HG02981 (cell line): Measurements from ENCODE around the gene TMEM45A.
"Not testable (repeated sequence)": the region's sequence is repeated elsewhere in the genome, so short reads cannot be mapped to it uniquely, and the experiment has no call there.

Experiments used
- ATAC-seq: cut with Tn5 transposase; IDR thresholded peaks from one replicate; pipeline ENCODE4 v1.9.1; 2021; ENCODE audit warnings: mild to moderate bottlenecking, moderate library complexity; ENCODE audit not compliant: unreplicated experiment

Gene TMEM45A

DNA sequence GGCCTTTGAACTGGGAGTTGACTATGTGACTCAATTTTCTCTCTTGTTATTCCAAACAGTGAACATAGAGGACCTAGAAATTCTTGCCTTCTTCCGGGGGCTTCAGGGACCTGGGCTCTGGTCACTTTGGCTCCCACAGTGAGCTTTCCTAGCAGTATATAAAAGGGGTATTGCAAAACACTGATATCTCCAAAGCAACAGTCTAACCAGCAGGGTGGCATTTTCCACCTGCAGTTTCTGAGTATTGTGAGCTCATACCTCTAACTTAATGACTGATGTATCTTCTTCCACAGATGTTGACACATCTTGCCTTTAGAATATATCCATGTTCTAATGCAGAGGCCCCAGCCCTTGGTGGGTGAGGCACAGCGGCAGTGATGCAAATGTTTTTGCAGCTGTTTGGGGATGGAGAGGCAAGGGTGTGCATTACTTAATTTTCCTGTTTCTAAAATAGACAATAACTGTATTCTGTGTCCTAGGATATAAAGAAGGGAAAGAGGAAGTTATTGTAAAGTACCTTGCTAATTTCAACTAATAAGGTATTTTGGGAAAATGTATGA lies 71.3 kb downstream of the TMEM45A start:
- no peak for ATAC-seq

DNA sequence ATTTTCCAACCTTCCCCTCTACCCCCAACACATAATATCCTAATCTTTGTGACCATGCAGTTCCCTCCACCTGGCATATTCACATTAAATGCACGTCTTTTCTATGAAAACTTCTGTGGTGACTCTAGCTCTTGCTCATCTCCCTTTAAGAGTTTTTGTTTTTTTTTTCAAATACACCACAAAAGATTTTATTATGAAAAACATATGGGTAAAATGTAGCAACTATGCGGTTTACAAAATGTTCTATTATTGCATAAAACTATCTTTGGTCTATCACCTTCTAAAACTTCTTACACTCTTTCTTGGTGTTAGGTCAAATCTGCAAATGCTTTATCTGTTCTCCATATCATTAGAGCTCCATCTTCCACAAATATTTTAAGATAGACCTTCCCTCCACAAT lies 78.4 kb downstream of the TMEM45A start:
- ATAC-seq: no peak

DNA sequence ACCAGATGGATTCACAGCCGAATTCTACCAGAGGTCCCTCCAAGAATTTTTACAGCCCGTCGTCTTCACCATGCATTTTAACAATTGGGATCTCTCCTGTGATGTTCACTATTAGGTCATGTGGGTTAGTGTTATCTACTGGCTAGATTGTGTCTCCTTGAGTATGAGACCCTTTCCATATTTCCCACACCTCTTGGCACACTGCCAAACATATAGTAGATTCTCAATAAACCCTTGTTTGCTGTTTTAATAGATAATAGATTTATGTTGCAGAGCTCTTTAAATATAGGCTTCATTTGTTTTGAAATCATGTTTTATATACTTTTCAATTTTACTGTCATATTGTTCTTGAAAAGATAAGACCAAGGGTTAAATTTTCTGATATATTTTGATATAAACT lies 82.1 kb downstream of the TMEM45A start:
- no peak for ATAC-seq

DNA sequence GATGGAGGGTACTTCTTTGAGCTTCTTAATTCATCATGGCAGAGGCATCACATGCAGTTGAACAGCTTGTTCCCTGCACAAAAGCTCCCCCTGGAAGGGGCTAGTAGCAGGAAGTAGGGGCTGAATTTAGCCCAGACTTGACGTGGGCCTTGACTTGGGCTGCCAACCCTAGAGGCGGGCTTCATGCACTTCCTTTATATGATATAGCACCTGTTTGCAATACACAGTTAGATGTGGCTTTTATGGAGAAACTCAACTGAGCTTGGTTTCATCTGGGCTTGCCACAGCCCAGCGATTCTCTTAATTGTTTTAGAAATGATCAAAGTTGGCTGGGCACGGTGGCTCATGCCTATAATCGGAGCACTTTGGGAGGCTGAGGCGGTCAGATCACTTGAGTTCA lies 83.3 kb downstream of the TMEM45A start:
- ATAC-seq: no peak

DNA sequence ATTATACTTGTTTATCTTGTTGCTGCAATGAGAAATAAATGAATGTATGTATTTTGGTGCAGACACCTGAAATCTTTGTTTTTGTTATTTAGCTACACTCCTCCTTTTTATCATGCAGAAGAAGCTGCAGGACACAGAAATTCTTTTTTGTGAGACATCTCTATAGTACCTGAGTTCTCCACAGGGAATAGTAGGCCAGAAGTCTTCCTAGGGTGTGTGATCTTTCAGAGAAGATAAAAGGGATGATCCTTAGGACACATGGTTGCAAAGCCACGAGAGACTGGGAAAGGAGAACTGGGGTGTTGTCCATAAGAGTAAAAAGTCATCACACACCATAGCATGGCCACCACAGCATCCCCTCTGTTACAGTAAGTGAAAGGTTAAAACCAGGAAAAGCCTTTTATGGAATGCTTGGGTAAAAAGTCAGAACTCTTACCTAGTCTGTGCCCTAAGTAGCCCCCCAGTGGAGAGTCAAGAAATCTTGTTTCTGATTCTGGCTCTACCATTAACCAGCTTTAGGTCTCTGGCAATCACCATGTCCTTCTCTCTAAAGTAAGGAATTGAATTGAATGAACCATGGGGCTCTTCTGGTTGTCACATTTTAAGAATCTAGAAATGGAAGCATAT lies 85.1 kb downstream of the TMEM45A start:
- no peak for ATAC-seq

DNA sequence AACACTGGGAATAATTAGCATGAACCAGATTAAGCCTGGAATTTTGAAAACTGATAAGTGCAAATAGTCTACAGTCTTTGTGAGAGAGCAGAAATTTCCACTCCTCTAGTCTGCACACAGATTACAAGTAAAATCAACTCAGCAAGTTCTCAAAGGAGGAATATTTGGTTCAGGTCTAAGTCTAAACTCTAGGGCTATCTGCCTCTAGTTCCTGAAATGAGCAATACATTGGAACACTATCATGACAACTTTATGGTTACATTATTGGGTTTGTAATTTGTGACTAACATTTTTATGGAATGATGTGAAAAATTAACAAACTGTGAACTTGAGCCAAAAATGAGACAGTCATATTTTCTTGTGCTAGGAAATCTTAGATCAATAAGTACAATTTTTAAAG lies 86.2 kb downstream of the TMEM45A start:
- ATAC-seq: no peak

DNA sequence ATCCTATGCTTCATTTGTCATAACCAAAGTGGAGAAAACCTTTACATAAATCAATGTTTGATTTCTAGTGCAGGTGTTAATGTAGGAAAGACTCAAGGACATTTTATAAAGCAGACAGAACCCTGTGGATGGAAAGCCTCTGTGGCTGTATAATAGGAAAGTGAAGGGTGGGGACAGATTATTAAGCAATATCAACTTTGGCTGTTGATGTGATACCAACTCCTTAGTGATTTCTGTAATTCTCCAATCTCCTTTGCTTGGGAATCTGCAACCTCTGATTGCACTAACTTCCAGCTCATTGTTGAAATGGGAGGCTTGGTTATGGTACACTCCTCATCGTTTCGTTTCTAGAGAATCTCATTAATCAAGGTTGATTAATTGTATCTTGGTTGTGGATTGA lies 87.7 kb downstream of the TMEM45A start:
- no peak for ATAC-seq

DNA sequence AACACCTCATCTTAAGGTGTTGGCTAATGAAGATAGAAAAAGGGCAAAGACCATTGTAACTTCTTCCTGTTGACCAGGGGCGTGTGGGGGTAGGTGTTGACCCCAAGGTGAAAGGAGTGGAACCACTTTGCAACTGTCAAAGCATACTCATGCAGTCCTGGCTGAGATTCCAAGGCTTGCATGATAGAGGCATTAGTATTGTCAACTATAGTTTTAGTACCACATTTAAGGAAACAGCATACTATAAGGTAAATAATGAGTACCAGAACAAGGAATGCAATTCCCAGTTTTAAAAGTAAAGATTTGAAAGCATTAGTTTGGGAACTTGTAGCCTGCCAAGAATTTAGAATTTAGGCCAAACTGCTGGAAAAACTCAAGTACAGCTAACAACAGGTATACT lies 89.2 kb downstream of the TMEM45A start:
- ATAC-seq: no peak

DNA sequence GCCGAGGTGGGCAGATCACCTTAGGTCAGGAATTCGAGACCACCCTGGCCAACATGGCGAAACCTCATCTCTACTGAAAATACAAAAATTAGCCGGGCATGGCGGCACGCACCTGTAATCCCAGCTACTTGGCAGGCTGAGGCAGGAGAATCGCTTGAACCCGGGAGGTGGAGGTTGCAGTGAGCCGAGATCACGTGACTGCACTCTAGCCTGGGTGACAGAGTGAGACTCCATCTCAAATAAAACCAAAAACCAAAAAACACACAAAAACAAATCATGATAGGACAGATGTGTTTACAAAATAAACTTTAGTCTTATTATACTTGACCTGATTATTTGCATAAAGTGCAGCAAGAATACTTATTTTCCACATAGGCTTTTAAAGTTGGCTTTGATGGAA lies 89.7 kb downstream of the TMEM45A start:
- ATAC-seq: not testable (repeated sequence)

DNA sequence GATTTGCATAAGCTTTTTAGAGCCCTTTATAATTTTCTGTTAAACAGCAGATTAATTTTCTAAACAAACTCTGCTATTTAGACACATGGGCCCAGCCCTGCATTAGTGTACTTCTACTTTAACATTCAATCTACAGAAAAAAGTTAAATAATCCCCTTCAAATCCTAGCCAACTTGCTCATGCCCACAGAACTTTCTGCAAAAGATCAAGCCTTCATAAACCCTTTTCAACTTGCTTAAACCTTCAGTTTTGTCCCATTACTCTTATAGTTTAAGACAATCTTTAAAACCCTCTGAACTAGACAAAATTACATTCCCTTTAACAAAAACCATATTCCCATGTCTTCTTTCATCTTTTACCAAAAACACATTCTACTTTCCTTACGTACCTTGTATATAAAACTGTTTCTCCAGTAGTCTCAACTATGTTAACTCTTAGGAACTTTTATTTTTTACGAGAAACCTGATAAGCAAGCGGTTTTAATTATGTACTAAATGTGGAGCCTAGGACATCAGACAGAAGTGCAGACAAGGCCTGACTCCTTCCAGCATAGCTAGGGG lies 91.8 kb downstream of the TMEM45A start:
- ATAC-seq: no peak

DNA sequence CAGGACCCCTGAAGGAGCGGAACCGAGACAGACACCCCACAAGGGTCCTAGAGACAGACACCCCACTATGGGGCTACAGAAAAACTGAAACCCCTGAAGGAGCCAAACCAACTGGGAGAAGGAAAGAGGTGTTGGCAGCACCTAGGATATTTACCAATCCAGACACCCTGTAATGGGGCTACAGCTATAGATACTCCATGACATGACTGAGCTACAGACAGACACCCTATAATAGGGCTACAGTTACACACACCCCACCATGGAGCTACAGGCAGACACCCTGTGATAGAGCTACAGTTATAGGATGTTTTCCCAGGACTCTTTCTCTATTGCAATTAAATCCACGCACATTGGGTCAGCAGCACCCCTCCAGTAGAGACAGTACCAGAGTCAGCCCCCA lies 94.4 kb downstream of the TMEM45A start:
- ATAC-seq: no peak

DNA sequence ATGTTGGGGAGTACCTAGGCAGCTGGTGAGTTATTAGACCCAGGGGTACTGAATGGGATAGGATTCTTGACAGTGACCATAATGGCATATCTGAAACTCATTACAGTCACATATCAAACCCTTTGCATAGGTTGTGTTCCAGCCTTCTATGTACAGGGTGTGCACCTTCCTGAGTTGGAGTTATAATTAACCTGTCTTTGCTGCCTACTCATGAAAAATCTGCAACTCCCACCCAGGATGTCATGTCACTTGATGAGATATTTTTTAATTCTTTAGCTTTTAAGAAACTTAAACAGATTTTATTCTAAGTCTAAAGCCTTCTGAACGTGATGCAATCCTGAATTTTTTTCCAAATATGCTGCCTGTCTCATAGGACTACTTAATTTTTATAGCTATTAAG lies 95.8 kb downstream of the TMEM45A start:
- ATAC-seq: no peak

DNA sequence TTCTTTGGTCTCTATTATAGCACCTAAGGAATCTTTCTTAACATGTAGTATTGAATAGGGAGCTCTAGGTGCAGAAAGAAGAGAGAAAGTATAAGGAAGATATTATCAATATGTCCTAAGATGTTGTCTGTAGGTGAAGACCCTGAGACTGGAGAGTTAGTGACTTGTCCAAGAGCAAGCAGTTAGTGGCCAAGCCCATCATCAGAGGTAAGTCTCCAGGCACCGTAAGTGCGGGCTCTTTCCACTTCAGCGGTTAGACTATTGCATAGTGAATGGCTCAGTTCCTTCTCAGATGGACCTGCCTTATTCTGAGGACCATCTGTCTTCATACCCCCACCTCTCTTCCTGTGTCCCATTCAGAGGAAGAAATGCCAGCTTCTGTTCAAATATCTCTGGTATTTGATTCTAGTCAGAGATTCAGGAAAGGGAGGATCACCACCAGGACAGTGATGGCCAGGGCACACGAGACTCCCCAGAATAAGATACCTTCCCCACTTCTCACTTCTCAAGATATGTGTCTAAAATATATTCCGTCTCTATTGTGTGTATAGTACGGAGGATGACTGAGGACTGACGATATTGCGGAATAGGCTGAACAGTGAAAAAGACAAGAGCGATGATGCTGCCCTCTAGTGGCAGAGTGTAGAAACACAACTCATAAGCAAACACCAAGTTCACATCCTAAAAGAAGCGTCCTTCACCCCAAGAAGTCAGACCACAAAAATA lies 97.9 kb downstream of the TMEM45A start:
- ATAC-seq: peak; percentile 84

DNA sequence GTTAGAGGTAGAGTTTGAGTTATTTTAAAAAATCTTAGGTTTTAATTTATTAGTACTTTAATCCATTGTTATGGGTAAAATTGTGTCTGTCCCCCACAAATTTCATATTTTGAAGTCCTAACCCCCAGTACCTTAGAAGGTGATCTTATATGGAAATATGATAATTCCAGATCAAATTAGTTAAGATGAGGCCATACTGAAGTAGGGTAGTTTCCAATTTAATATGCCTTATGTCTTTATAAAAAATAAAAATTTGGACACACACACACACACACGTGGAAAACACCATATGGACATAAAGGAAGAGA lies 98.4 kb downstream of the TMEM45A start:
- no peak for ATAC-seq

DNA sequence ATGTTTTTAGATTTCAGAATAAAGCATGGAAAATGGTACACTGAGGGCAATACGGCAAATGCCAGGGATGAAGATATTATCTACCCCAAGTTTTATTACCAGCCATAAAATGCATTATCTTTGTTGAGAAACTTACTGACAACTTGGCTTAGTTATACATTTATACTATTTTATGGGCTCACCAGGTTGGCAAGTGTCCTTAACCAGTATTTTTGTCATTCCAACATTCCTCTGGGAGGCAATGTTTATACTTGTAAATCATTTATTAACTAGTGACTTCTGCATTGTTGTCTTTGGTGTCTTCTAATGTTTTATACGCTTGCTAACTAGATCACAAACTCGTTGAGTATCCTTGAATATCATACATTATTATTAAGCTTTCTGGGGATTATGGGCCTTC lies 99.0 kb downstream of the TMEM45A start:
- ATAC-seq: no peak

DNA sequence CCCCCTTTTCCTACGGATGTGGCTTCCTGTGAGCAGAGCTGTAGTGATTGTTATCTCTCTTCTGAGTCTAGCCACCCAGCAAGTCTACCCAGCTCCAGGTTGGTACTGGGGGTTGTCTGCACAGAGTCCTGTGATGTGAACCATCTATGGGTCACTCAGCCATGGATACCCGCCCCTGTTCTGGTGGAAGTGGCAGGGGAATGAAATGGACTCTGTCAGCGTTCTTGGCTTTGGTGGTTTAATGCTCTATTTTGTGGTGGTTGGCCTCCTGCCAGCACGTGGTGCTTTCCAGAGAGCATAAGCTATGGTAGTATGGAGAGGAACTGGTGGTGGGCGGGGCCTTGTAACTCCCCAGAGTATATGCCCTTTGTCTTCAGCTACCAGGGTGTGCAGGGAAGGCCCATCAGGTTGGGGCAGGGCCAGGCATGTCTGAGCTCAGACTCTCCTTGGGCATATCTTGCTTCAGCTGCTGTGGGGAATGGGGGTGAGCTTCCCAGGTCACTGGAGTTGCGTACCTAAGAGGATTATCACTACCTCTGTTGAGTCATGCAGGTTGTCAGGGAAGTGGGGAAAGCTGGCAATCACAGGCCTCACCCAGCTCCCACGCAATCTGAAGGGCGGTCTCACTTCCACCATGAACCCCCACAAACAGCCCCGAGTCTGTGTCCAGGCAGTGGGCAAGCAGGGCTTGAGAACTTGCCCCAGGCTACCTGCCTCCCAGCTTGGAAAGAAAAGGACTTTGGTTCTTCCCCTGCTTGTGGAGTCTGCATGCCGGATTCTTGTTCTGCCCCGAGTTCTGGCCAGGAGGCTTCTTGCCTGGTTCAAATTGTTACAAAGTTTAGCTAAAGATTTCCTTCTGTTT lies 108.0 kb downstream of the TMEM45A start:
- no peak for ATAC-seq

DNA sequence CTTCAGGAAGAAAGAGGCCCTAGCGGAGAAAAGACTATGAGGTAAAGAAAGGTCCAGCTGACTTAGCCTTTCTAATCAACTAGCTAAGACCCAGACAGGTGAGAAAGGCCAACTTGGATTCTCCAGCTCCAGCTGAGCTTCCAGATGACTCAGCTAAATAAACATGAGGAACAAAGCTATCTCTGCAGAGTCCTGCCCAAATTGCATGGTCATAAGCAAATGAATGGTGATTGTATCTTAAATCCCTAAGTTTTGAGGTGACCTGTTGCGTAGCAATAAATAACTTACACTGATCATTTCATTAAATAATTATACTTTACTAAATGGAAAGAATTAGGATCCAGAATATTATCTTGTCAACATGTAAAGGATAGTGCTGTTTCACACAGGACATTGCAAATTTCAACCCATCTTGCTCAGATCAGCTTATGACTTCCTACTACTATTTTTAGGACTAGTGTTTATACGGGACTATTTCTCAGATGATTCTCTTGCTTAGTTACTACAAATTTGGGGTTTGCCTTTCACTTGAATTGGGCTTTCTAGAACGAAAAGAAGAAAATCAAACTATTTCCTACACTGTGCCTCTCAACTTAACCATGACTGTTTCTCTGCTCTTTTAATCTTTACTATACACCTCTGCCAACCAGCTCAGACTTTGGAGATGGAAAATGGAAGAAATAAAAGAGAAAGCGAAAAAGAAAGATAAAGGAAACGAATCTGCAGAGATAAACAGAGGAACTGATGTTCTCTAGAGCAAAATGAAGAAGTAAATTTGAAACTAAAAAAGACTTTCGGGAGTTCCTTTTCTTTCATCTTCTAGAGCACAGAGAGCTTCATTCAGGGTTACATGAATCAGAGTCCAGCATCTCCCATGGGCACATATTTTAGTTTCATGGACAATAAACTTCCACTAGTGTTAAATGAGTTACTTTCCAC lies 110.4 kb downstream of the TMEM45A start:
- ATAC-seq: peak; percentile 23

DNA sequence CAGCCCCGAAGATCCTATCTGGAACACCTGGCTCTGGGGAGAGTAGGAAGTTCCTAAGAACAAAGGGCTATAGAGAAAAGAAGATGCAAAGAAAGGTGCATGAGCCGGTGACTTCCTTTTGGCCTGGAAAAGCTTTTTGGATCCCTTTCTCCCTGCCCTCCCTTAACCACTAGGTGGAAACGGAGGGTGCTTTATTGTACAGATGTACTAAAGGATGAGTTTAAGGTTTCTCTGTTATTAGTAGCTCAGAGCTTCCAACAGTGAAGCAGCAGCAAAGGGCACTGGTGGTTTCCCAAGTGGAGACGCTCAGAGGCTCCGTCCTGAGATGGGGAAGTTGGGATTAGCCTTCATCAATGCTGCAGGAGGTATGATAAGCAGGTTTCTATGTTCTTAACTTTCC lies 111.0 kb downstream of the TMEM45A start:
- ATAC-seq: peak; percentile 32

DNA sequence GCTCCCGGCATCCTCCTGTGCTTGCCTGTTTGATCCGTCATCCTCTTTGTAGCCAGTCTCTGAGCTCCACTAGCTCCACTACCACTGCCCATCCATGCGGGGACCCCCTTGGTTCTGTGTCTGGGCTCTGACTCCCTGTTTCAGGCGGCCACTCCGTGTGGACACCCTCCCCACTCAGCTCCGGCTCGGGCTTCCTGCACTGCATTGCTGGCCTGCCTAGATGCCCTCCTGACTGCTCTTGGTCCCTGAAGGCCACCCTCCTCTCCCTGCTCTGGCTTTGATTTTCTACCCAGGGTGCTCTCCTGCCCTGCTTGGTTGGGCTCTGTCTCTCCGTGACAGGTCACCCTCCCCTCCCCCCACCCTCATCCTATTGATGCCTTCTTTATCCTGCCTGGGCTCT lies 112.9 kb downstream of the TMEM45A start:
- no peak for ATAC-seq

DNA sequence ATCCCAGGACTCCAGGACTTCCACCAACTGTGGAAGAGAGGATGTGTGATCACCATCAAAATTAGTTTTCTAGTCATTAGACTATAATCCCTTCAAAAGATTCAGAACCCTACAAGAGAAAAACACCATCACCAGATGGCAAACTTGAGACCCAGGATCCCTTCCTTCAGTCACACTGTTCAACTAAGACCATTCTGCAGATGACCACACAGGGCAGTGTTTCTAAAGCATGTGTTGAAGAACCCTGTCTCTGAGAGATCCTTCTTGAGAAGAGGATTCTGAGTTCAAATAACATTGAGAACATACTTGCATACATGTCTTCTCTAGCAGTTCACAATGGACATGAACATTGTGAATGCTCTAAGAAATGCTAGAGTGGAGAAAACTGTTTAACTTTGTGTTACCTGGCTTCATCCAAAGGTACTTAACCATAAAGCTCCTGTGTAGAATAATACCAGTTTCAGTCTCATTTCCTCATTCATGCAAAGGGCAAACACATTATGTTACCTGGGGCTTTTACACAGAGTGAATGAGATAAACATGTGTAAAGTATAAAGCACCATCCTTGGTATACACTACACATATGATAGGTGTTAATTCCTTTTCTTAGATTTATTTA lies 114.6 kb downstream of the TMEM45A start:
- peak; percentile 78 for ATAC-seq
